ENCODE data around the gene DNAI4. TPM values are rescaled to one million over a fixed set of nuclear protein-coding genes. Genes with fewer than 3 reads are reported as not detected.
"Not testable (repeated sequence)": the region's sequence is repeated elsewhere in the genome, so short reads cannot be mapped to it uniquely, and the experiment has no call there.

Gene DNAI4
- polyA plus RNA-seq, 3 donors = 0.09 TPM; not detected in 2

DNA sequence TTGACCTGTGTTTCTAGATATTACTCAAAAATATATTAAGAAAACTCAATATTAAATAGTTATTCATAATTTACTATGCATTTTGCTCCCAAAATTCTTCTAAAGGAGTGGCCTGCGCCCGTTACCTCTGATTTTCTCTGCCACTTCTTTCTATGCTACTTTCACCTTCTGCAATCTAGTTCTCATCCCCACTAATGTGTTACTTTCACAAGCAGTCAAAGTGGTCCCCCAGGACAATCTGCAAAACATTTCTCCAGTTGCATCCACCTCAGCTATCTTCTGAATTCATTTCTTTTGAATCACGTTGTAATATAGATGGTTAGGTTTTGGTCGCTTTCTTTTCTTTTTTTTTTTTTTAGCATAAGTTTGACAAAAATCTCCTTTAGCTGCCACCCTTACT is 137.0 kb downstream of the DNAI4 start:
- no peaks in the 10 kb centered on the region for H4K20me1 ChIP-seq (ENCODE audit: insufficient read depth, low read length)
- H3K4me3 ChIP-seq (replicated peaks in 1 of 3; ENCODE audit: low read depth in 2 of 3, low read length in 3 of 3) = no peak overlapping the region
- no peaks in the 10 kb centered on the region for H3K4me1 ChIP-seq (ENCODE audit: control insufficient read depth in 1 of 2, insufficient read depth in 2 of 2, low read length in 2 of 2)
- Mint-ChIP-seq H3K9me3 (peaks cover 0 to 7% (median 3%) of the 10 kb centered on the region in 7 donors), H3K4me3 (no peak overlapping the region), H3K36me3 (no peaks in the 10 kb centered on the region), H3K27me3 (ENCODE audit: low read depth in 3 of 3) (no peaks in the 10 kb centered on the region), H3K4me1 (no peaks in the 10 kb centered on the region), H3K27ac (no peak overlapping the region)
- no peaks in the 10 kb centered on the region for H3K27me3 ChIP-seq (ENCODE audit: control insufficient read depth in 2 of 2, insufficient read depth in 2 of 2, low read length in 2 of 2)
- no peak overlapping the region for H3K27ac ChIP-seq (ENCODE audit: low read depth in 1 of 2, low read length in 2 of 2)
- intact Hi-C loops (cut with micrococcal nuclease) = no loop called here
- no peak overlapping the region for H3K9ac ChIP-seq (ENCODE audit: insufficient read depth, low read length, poor library complexity, severe bottlenecking)
- no peaks in the 10 kb centered on the region for H3K36me3 ChIP-seq (replicated peaks in 1 of 2; ENCODE audit: control insufficient read depth in 1 of 2, insufficient read depth in 2 of 2, low read length in 2 of 2)
- no peak overlapping the region for H3K4me2 ChIP-seq (replicated peaks; ENCODE audit: extremely low read depth, low read length, poor library complexity, severe bottlenecking)
- no peaks in the 10 kb centered on the region for H3K79me2 ChIP-seq (ENCODE audit: insufficient read depth, low read length)
- TF ChIP-seq, protein P1, sequence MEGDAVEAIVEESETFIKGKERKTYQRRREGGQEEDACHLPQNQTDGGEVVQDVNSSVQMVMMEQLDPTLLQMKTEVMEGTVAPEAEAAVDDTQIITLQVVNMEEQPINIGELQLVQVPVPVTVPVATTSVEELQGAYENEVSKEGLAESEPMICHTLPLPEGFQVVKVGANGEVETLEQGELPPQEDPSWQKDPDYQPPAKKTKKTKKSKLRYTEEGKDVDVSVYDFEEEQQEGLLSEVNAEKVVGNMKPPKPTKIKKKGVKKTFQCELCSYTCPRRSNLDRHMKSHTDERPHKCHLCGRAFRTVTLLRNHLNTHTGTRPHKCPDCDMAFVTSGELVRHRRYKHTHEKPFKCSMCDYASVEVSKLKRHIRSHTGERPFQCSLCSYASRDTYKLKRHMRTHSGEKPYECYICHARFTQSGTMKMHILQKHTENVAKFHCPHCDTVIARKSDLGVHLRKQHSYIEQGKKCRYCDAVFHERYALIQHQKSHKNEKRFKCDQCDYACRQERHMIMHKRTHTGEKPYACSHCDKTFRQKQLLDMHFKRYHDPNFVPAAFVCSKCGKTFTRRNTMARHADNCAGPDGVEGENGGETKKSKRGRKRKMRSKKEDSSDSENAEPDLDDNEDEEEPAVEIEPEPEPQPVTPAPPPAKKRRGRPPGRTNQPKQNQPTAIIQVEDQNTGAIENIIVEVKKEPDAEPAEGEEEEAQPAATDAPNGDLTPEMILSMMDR (IDR thresholded peaks at IDR 0.05) = no peak
- DNase-seq = no peak
- WGBS (ENCODE audit: insufficient coverage) = 94% methylated on average over 2 of the region's 4 CpGs
- H3K9me3 ChIP-seq (replicated peaks in 1 of 2; ENCODE audit: control insufficient read depth in 1 of 2, insufficient read depth in 1 of 2, low read length in 2 of 2) = no peaks in the 10 kb centered on the region
- H2AFZ ChIP-seq (ENCODE audit: insufficient read depth, low read depth, low read length, poor library complexity, severe bottlenecking) = no peak overlapping the region

DNA sequence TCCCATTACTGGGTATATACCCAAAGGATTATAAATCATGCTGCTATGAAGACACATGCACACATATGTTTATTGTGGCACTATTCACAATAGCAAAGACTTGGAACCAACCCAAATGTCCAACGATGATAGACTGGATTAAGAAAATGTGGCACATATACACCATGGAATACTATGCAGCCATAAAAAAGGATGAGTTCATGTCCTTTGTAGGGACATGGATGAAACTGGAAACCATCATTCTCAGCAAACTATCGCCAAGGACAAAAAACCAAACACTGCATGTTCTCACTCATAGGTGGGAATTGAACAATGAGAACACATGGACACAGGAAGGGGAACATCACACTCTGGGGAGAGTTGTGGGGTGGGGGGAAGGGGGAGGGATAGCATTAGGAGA is 138.9 kb downstream of the DNAI4 start:
- H3K4me1 Mint-ChIP-seq; H2AFZ ChIP-seq (ENCODE audit: insufficient read depth, low read depth, low read length, poor library complexity, severe bottlenecking); H3K4me1 ChIP-seq (ENCODE audit: control insufficient read depth in 1 of 2, insufficient read depth in 2 of 2, low read length in 2 of 2); H3K36me3 ChIP-seq (replicated peaks in 1 of 2; ENCODE audit: control insufficient read depth in 1 of 2, insufficient read depth in 2 of 2, low read length in 2 of 2); H3K4me3 Mint-ChIP-seq; H4K20me1 ChIP-seq (ENCODE audit: insufficient read depth, low read length); H3K27ac ChIP-seq (ENCODE audit: low read depth in 1 of 2, low read length in 2 of 2); H3K9me3 ChIP-seq (replicated peaks in 1 of 2; ENCODE audit: control insufficient read depth in 1 of 2, insufficient read depth in 1 of 2, low read length in 2 of 2); DNase-seq; H3K79me2 ChIP-seq (ENCODE audit: insufficient read depth, low read length); H3K9ac ChIP-seq (ENCODE audit: insufficient read depth, low read length, poor library complexity, severe bottlenecking); H3K27me3 Mint-ChIP-seq (ENCODE audit: low read depth in 3 of 3); H3K36me3 Mint-ChIP-seq; H3K27me3 ChIP-seq (ENCODE audit: control insufficient read depth in 2 of 2, insufficient read depth in 2 of 2, low read length in 2 of 2); intact Hi-C loops (cut with micrococcal nuclease); H3K4me2 ChIP-seq (replicated peaks; ENCODE audit: extremely low read depth, low read length, poor library complexity, severe bottlenecking); H3K27ac Mint-ChIP-seq; H3K4me3 ChIP-seq (replicated peaks in 1 of 3; ENCODE audit: low read depth in 2 of 3, low read length in 3 of 3): not testable (repeated sequence)
- no CpG with 5 or more reads among the region's 2 CpGs for WGBS (ENCODE audit: insufficient coverage)
- H3K9me3 Mint-ChIP-seq = peaks cover 0 to 17% (median 9%) of the 10 kb centered on the region in 7 donors
